ENCODE results near the gene ADK. TPM values are rescaled to one million over a fixed set of nuclear protein-coding genes. Genes with fewer than 3 reads are reported as not detected.

ADK gene
- total and polyA plus RNA-seq, 2 of the 4 experiments (the other 2 are of a cell fraction): 30.6 to 40.9 TPM

GRCh38 chr10:74107391-74107790 is 43.6 kb upstream of the ADK start:
- peaks cover 4% of the 10 kb centered on the region; the same call in 1 of the 2 replicates for H3K4me1 ChIP-seq (ENCODE audit: control insufficient read depth, insufficient read depth, low read length)
- H3K9me3 ChIP-seq (ENCODE audit: control insufficient read depth, insufficient read depth, low read length): no peaks in the 10 kb centered on the region
- H3K18ac ChIP-seq (ENCODE audit: low read depth, low read length): no peak overlapping the region
- no peak overlapping the region for H3K4me3 ChIP-seq (ENCODE audit: insufficient read depth, low read depth, low read length)
- TF ChIP-seq MAZ (IDR thresholded peaks at IDR 0.05; ENCODE audit: borderline replicate concordance, low read depth, low read length) (no peak), BHLHE40 (IDR thresholded peaks at IDR 0.05; ENCODE audit: low read depth, low read length) (no peak), SMC3 (IDR thresholded peaks at IDR 0.05; ENCODE audit: low read depth, low read length) (no peak), RAD21 (IDR thresholded peaks at IDR 0.05; ENCODE audit: low read length) (no peak), CEBPB (IDR thresholded peaks at IDR 0.05; ENCODE audit: low read depth, low read length) (no peak), MAFK (IDR thresholded peaks at IDR 0.05; ENCODE audit: low read depth, low read length) (no peak), NFE2L2 (IDR thresholded peaks at IDR 0.05; ENCODE audit: low read depth, low read length) (no peak), ELK1 (IDR thresholded peaks at IDR 0.05; ENCODE audit: borderline replicate concordance, low read depth, low read length) (no peak), MXI1 (IDR thresholded peaks at IDR 0.05; ENCODE audit: borderline replicate concordance, low read depth, low read length) (no peak), RFX5 (IDR thresholded peaks at IDR 0.05; ENCODE audit: low read depth, low read length) (no peak)
- no peak overlapping the region for H4K8ac ChIP-seq (ENCODE audit: low read depth in 2 of 2, low read length in 2 of 2)
- no peak overlapping the region for H3K23ac ChIP-seq (ENCODE audit: low read depth, low read length)
- ChIA-PET POLR2A (ENCODE audit: unreplicated experiment) (no interaction called here), CTCF (interaction anchor here (0.9 kb wide), 1 partner anchor 9 kb away, joined by 3 read pairs; no protein-coding TSS in a partner anchor)
- DNase-seq: no peak
- no peak overlapping the region for H3K56ac ChIP-seq (ENCODE audit: extremely low read depth, insufficient read depth, low read length)
- no peak overlapping the region for H2BK120ac ChIP-seq (ENCODE audit: low read depth, low read length)
- H2BK15ac ChIP-seq (ENCODE audit: low read depth, low read length): no peak overlapping the region
- H3K9me1 ChIP-seq (ENCODE audit: insufficient read depth, low read length): peaks cover 4% of the 10 kb centered on the region; the same call in 1 of the 2 replicates
- H3K9ac ChIP-seq (ENCODE audit: low read depth, low read length): no peak overlapping the region
- no peak overlapping the region for H4K91ac ChIP-seq (ENCODE audit: insufficient read depth, low read depth, low read length)
- intact Hi-C loops (cut with micrococcal nuclease) (no loop called here), dilution Hi-C loops (cut with HindIII; ENCODE audit: low sequenced_read_pairs, unreplicated experiment) (no loop called here), in situ Hi-C loops (cut with MboI; ENCODE audit: low sequenced_read_pairs) (no loop called here)
- H2AK9ac ChIP-seq (replicated peaks; ENCODE audit: low read depth, low read length, poor library complexity): no peak overlapping the region
- H3K27me3 ChIP-seq (ENCODE audit: control insufficient read depth, insufficient read depth, low read length): no peaks in the 10 kb centered on the region
- no peak overlapping the region for H4K5ac ChIP-seq (ENCODE audit: low read depth, low read length)
- peaks cover 80% of the 10 kb centered on the region for H3K36me3 ChIP-seq (ENCODE audit: control insufficient read depth, insufficient read depth, low read length)
- no CpG with 5 or more reads among the region's 4 CpGs for WGBS, 2 experiments (ENCODE audit: extremely low coverage in 2 of 2, insufficient read length in 1 of 2)
- no peak overlapping the region for H3K4me2 ChIP-seq (ENCODE audit: low read depth, low read length)
- no peak overlapping the region for H2BK5ac ChIP-seq (ENCODE audit: low read depth, low read length, poor library complexity, severe bottlenecking)
- no peak overlapping the region for H2AFZ ChIP-seq (replicated peaks; ENCODE audit: low read length, poor library complexity)
- no TSS peak for BruUV-seq (replicated peaks)
- no peak overlapping the region for H2AK5ac ChIP-seq (ENCODE audit: low read depth, low read length)
- H3K27ac ChIP-seq (ENCODE audit: insufficient read depth, low read length): no peak overlapping the region
- H2BK20ac ChIP-seq (ENCODE audit: low read depth, low read length): no peak overlapping the region
- peaks cover 43% of the 10 kb centered on the region for H4K20me1 ChIP-seq (ENCODE audit: insufficient read depth, low read length)
- peaks cover 53 to 77% of the 10 kb centered on the region in 2 experiments for H3K79me1 ChIP-seq (ENCODE audit: low read depth in 1 of 2, low read length in 2 of 2)
- no peak overlapping the region for H3K4ac ChIP-seq (ENCODE audit: low read depth, low read length)
- ATAC-seq (ENCODE audit: low read depth): no peak
- no peak overlapping the region for H3K14ac ChIP-seq (replicated peaks; ENCODE audit: low read depth, low read length)

Data from IMR-90 (cell line).